GM08714 (cell line): ENCODE results near the gene RSPO4.
"Not testable (repeated sequence)": the region's sequence is repeated elsewhere in the genome, so short reads cannot be mapped to it uniquely, and the experiment has no call there.

ENCODE experiments used
- H3K4me3 ChIP-seq: fragments of 200-500 bp; sonication (Bioruptor generic); 2 replicates; pipeline ENCODE4 v1.5.1; 2014; ENCODE audit warnings: mild to moderate bottlenecking, low read length, inconsistent platforms
- ZNF274 ChIP-seq: IDR thresholded peaks from 2 replicates; pipeline ENCODE4 v1.6.1; 2012; ENCODE audit warnings: mild to moderate bottlenecking, low read depth, low read length

The RSPO4 gene

DNA sequence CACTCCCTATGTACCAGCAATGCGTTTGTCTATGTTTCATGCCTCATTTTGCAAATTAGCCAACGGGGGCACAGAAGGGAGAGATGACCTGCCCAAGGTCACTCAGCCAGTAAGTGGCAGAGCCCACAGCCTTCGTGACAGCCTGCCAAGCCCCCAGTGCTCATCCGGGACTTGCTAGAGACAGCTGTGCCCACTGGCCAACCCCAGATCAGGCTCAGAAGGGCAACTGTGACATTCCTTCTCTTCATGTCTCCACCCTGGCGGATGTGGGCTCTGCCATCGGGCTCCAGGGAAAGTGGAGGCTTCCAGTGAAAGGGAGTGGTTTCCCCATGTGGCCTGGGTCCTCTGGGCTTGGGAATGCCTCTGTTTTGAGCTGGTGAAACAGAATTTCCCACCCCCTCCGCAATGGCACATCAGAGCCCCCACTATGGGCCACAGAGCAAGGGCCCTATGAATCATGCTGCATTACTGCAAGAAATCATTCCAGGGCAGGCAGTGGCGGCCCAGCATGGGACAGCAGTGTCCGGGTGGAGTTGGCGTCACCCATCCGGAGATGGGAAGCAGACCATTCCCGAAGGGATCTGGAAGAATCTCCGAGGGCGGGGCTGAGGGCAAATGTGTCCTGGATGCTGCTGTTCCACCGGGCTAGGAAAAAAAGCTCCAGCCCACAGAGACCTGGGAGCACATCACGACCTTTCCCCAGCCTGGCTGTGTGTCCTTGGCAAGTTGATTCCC is 9.1 kb downstream of the RSPO4 start:
- no peak overlapping the region for H3K4me3 ChIP-seq
- TF ChIP-seq ZNF274: no peak

DNA sequence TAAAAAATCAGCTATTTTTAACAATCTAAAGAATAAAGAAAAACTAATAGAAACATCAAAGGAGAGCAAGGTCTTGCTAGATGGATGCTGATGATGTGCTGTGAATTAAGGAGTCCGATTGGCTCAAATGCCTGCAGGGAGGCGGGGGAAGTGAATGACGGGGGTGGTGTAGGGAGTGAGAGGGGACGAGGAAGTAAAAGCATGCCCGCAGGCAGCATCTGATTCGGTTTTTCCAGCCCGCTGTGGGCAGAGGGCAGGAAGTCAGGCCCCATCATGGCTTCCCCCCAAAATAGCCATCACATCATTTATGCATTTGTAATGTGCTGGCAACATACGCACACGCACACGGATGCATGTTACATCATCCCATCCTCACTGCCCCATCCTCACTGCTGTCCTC is 10.3 kb downstream of the RSPO4 start:
- no peak overlapping the region for H3K4me3 ChIP-seq
- TF ChIP-seq ZNF274: no peak

DNA sequence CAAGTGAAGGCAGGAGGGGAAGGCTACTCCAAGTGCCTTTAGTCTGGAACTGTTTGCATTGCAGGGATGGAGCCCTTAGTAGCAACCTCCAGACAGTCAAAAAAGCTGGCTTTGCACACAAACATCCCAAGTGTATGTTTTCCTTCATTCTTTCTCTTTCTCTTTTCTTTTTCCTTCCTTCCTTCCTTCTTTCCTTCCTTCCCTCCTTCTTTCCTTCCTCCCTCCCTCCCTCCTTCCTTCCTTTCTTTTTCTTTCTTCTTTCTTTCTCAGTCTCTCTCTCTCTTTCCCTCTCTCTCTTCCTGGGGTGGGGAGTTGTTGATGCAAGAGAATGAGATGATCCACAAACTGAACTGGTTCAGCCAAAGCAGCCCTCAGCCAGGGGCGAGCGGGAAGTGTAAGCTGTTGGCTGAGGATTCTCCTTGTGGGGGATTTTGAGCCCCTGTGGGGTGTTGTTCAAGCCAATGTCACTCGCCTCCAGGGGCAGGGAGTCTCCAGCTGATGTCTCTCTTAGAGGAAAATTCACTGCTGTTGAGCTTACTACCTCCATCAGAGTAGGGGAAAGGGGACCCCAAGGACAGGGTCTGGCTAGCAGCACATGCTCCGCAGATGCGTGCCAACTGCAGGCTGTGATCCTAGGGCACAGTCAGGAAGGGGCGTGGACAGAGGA is 11.7 kb downstream of the RSPO4 start:
- no peak for TF ChIP-seq ZNF274
- H3K4me3 ChIP-seq: no peak overlapping the region

- H3K4me3 ChIP-seq: no peak overlapping the region
- TF ChIP-seq ZNF274: no peak
These were observed 13.8 kb downstream of the RSPO4 start for GRCh38 chr20:988272-988671.

- no peak overlapping the region for H3K4me3 ChIP-seq
- no peak for TF ChIP-seq ZNF274
These were observed 14.4 kb downstream of the RSPO4 start for GRCh38 chr20:987677-988076.

DNA sequence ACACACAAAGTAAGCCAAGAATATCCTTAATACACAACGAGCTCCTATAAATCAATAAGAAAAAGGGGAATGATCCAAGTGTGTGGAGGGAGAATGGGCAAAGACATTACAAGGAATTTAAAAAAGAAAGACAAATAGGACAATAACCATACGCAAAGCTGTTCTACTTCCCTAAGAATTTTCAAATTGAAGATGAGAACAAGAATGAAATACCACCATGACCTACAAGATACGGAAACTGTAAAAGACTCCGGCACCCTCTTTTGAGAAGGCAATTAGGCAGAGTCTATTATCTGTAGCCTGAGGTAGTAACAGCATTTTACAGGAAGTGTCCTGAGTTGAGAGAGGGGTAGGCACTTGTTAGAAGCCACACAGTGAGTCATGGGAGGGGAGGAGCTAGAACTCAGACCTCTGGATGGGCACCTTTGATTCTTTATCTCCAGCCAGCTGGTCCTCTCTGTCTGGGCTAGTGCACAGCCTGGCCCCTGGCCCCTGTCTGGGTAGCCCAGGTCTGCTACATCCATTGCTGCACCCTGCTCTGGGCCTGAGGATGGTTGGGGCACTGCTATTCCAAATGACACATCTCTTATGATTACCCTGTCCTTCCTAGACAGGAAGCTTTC is 15.3 kb downstream of the RSPO4 start:
- TF ChIP-seq ZNF274: no peak
- H3K4me3 ChIP-seq: no peak overlapping the region

DNA sequence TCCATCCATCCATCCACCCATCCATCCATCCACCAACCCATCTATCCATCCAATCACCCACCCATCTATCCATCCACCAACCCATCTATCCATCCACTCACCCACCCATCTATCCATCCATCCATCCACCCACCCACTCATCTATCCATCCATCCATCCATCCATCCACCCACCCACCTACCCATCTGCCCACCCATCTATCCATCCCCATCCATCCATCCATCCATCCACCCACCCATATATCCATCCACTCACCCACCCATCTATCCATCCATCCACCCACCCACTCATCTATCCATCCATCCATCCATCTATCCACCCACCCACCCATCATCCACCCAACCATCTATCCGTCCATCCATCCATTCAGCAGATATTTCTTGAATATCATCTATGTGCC is 17.1 kb downstream of the RSPO4 start:
- H3K4me3 ChIP-seq: not testable (repeated sequence)

DNA sequence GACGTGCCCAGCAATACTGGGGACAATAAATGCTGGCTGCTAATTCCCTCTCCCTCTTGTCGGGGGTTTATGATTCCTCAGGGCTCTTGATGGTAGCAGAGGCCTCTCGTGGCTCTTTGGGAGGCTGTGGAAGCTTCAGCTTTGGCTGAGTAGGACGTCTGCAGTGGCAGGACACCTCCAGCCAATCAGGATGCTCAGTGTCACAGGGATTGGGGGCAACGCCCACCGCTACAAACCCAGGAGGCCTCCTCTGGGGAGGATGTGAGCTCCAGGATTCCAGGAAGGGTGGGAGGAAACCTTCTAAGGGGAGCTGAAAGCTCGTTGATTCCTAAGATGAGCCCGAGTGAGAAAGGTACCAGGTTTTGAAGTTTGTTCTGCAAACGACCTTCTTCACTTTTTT is 19.4 kb downstream of the RSPO4 start:
- TF ChIP-seq ZNF274: no peak
- no peak overlapping the region for H3K4me3 ChIP-seq

- no peak overlapping the region for H3K4me3 ChIP-seq
- TF ChIP-seq ZNF274: no peak
These were observed 25.1 kb downstream of the RSPO4 start for GRCh38 chr20:977021-977420.

GRCh38 chr20:976033-976432 is 26.1 kb downstream of the RSPO4 start:
- no peak for TF ChIP-seq ZNF274
- no peak overlapping the region for H3K4me3 ChIP-seq

- no peak for TF ChIP-seq ZNF274
- no peak overlapping the region for H3K4me3 ChIP-seq
These were observed 28.3 kb downstream of the RSPO4 start for GRCh38 chr20:973785-974194.

DNA sequence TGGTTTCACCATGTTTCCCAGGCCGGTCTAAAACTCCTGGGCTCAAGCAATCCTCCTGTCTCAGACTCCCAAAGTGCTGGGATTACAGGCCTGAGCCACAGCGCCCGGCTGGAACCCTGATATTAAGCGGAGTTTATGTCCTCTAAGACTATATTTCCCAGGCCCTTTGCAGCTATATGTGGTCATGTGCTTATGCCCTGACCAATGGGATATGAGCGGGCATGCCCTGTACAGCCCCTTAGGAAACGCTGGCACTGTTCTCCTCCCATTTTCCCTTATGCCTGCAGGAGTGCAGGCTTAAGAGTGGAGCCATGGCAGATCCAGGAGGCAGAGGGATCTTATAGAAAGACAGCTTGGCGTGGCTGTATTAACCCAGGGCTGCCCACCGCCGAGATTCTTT is 29.9 kb downstream of the RSPO4 start:
- TF ChIP-seq ZNF274: no peak
- H3K4me3 ChIP-seq: no peak overlapping the region

DNA sequence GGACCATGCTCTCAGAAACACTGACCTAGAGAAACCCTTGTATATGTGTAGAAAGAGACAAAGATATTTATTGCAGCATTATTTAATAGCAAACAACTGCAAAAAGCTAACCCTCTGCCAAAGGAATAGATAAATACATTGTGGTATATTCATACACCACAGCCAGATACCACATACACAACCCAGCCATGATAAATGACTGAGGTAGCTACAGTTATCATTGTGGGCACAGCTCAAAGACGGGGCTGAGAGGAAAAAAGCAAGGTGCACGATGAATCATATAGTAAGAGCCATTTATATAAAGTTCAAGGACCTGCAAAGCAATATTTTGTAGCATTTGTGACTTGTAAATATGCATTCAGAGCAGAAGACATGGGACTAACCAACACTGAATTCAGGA is 30.8 kb downstream of the RSPO4 start:
- H3K4me3 ChIP-seq: no peak overlapping the region
- no peak for TF ChIP-seq ZNF274

DNA sequence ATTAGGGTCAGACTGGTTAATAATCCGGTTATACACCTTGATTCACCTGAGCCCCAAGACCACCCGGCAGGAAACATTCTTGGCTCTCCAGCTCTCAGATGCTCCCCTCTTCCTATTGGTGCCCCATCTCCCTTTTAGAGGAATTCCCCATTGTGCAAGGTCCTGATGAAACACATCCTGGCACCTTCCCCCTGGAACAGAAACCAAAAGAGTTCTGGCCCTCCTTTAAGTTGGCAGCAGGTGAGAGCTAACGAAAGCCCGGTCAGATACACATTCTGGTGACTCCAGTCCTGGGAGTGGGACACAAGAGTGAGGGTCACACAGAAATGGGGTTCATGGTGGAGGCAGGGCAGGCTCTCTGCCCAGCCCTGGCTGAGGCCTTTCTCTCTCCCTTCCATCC is 32.2 kb downstream of the RSPO4 start:
- TF ChIP-seq ZNF274: no peak
- no peak overlapping the region for H3K4me3 ChIP-seq
